NT2/D1 (cell line): ENCODE data around the gene SRD5A3.

ENCODE experiments used
- YY1 ChIP-seq: IDR thresholded peaks from 2 replicates; pipeline ENCODE4 v1.6.1; 2011; ENCODE audit not compliant: insufficient read length, insufficient read depth
- ZNF274 ChIP-seq: IDR thresholded peaks from 2 replicates; pipeline ENCODE4 v1.6.1; 2011; ENCODE audit warnings: mild to moderate bottlenecking, low read depth, low read length

DNA sequence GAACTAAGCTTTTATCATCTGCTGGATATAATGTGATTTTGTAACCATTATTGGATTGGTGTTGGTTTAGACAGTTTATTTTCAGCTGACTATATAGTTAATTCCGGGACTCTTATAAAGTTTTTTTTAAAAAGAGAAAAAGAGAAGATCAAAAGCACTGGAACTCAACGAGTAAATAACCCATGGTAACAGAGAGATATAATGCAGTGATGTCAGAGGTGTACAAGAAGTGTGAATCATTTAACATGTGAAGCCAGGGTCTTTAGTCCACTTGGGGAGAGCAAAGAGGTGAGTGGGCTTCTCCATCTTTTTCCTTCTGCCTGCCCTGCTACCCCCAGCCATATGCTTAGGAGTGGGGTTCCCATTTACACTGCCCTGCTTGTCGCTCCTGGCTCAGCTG, 52.9 kb downstream of the SRD5A3 start:
- TF ChIP-seq YY1 (no peak), ZNF274 (no peak)
